H1 (cell line): ENCODE data around the gene TMEM271. TPM values are rescaled to one million over a fixed set of nuclear protein-coding genes. Genes with fewer than 3 reads are reported as not detected.

Experiments used
- CTCF ChIA-PET: fragments of 300-600 bp; sonication (Branson Sonifier 250); formaldehyde crosslinking; loops from one replicate; lab custom pipeline; 2021; ENCODE audit not compliant: partially characterized antibody; lab: Charles Lee
- POLR2A ChIA-PET: fragments of 300-600 bp; sonication (Branson Sonifier 250); formaldehyde crosslinking; loops from one replicate; lab custom pipeline; 2021; ENCODE audit warnings: inconsistent platforms; ENCODE audit not compliant: partially characterized antibody; lab: Charles Lee
- DNase-seq, 2 experiments: peaks; one replicate each; pipeline versions ENCODE4 v3.0.0 to v3.0.0-alpha.2; 2010 to 2022; ENCODE audit warnings: low spot score in 2 of 2, low read depth in 1 of 2, mixed read lengths in 1 of 2
- FAIRE-seq: peaks from 2 replicates; lab custom pipeline; 2011; peaks lifted over from hg19 to GRCh38; lab: Jason Lieb, UNC
- H2AFZ ChIP-seq: 2 replicates; pipeline ENCODE4 v1.8.1; 2012; ENCODE audit warnings: low read length, inconsistent platforms
- H2AK5ac ChIP-seq: 2 replicates; pipeline ENCODE4 v1.6.1; 2013; ENCODE audit warnings: low read depth, low read length
- H2BK120ac ChIP-seq: replicated peaks from 2 replicates; pipeline ENCODE3; 2013; ENCODE audit warnings: low read depth, low read length, inconsistent platforms
- H2BK12ac ChIP-seq: 2 replicates; pipeline ENCODE4 v1.6.1; 2013; ENCODE audit warnings: low read depth, low read length
- H2BK15ac ChIP-seq: 2 replicates; pipeline ENCODE4 v1.6.1; 2013; ENCODE audit warnings: low read length
- H2BK20ac ChIP-seq: 2 replicates; pipeline ENCODE4 v1.6.1; 2013; ENCODE audit warnings: low read length
- H2BK5ac ChIP-seq: 2 replicates; pipeline ENCODE4 v1.6.1; 2013; ENCODE audit warnings: low read depth, low read length
- H3K14ac ChIP-seq: 2 replicates; pipeline ENCODE4 v1.6.1; 2013; ENCODE audit warnings: inconsistent platforms; ENCODE audit not compliant: insufficient read length
- H3K18ac ChIP-seq: 2 replicates; pipeline ENCODE4 v1.6.1; 2013; ENCODE audit warnings: low read length; ENCODE audit errors: extremely low read depth
- H3K23ac ChIP-seq: 2 replicates; pipeline ENCODE4 v1.6.1; 2013; ENCODE audit warnings: inconsistent platforms; ENCODE audit not compliant: insufficient read length
- H3K23me2 ChIP-seq: 2 replicates; pipeline ENCODE4 v1.6.1; 2013; ENCODE audit warnings: low read depth, low read length
- H3K27ac ChIP-seq: 2 replicates; pipeline ENCODE4 v1.6.1; 2011; ENCODE audit warnings: low read depth, low read length, inconsistent platforms
- H3K27me3 ChIP-seq, 4 experiments: replicated peaks in 1 of 4; 1 replicate in 1 of 4; 2 replicates in 3 of 4; pipeline versions ENCODE4 v1.6.1 to v1.8.1; 2011 to 2013; ENCODE audit warnings: low read length in 3 of 4, mild to moderate bottlenecking in 3 of 4, inconsistent platforms in 2 of 4, mixed read lengths in 2 of 4, moderate library complexity in 1 of 4; ENCODE audit not compliant: control insufficient read depth in 3 of 4, insufficient read depth in 3 of 4; ENCODE audit errors: extremely low read depth in 1 of 4
- H3K36me3 ChIP-seq, 4 experiments: 2 replicates each; pipeline versions ENCODE4 v1.6.1 to v1.8.1; 2011 to 2013; ENCODE audit warnings: mild to moderate bottlenecking in 4 of 4, low read length in 3 of 4, moderate library complexity in 2 of 4, control low read depth in 1 of 4, inconsistent platforms in 1 of 4; ENCODE audit not compliant: insufficient read depth in 4 of 4, control insufficient read depth in 2 of 4
- H3K4ac ChIP-seq: replicated peaks from 2 replicates; pipeline ENCODE3; 2013; ENCODE audit warnings: low read length, low read depth, mixed read lengths, inconsistent platforms; ENCODE audit not compliant: insufficient read length
- H3K4me1 ChIP-seq, 4 experiments: replicated peaks in 1 of 4; 1 replicate in 1 of 4; 2 replicates in 3 of 4; pipeline versions ENCODE4 v1.6.1 to v1.8.1; 2011 to 2013; ENCODE audit warnings: low read length in 3 of 4, inconsistent platforms in 2 of 4, mixed read lengths in 1 of 4; ENCODE audit not compliant: insufficient read depth in 4 of 4, control insufficient read depth in 3 of 4
- H3K4me2 ChIP-seq, 2 experiments: 2 replicates each; pipeline versions ENCODE4 v1.6.1 to v1.8.1; 2011 to 2013; ENCODE audit warnings: low read depth in 2 of 2, low read length in 2 of 2, control low read depth in 1 of 2, inconsistent platforms in 1 of 2, mild to moderate bottlenecking in 1 of 2; ENCODE audit not compliant: insufficient read depth in 1 of 2
- H3K4me3 ChIP-seq, 4 experiments: fragments of 200-600, 300-600 bp in 1 of 4; sonication (generic), shearing (Covaris generic), sonication (Bioruptor Twin) in 1 of 4; 2 replicates each; pipeline versions ENCODE4 v1.5.1 to v1.8.1; 2011 to 2016; ENCODE audit warnings: low read length in 4 of 4, low read depth in 3 of 4, control low read depth in 2 of 4, inconsistent platforms in 2 of 4, mild to moderate bottlenecking in 2 of 4, mixed read lengths in 1 of 4, moderate library complexity in 1 of 4; ENCODE audit not compliant: insufficient read depth in 2 of 4; ENCODE audit errors: extremely low read depth in 1 of 4
- H3K56ac ChIP-seq: replicated peaks from 2 replicates; pipeline ENCODE3; 2013; ENCODE audit warnings: low read depth, mild to moderate bottlenecking, mixed read lengths, low read length, inconsistent platforms; ENCODE audit not compliant: insufficient read length
- H3K79me1 ChIP-seq: 2 replicates; pipeline ENCODE4 v1.6.1; 2013; ENCODE audit warnings: low read depth, low read length, control low read depth
- H3K79me2 ChIP-seq, 2 experiments: 2 replicates each; pipeline versions ENCODE4 v1.6.1 to v1.8.1; 2012 to 2013; ENCODE audit warnings: low read length in 2 of 2, mild to moderate bottlenecking in 2 of 2, inconsistent platforms in 1 of 2; ENCODE audit not compliant: insufficient read depth in 2 of 2, control insufficient read depth in 1 of 2
- H3K9ac ChIP-seq, 4 experiments: replicated peaks in 1 of 4; 1 replicate in 1 of 4; 2 replicates in 3 of 4; pipeline versions ENCODE4 v1.6.1 to v1.8.1; 2011 to 2013; ENCODE audit warnings: low read depth in 3 of 4, low read length in 3 of 4, control low read depth in 2 of 4, mild to moderate bottlenecking in 2 of 4, moderate library complexity in 2 of 4, inconsistent platforms in 1 of 4; ENCODE audit errors: extremely low read depth in 1 of 4
- H3K9me3 ChIP-seq, 2 experiments: 2 replicates each; pipeline versions ENCODE4 v1.6.1 to v1.8.1; 2012 to 2013; ENCODE audit warnings: mild to moderate bottlenecking in 2 of 2, moderate library complexity in 2 of 2, control low read depth in 1 of 2, inconsistent platforms in 1 of 2, low read depth in 1 of 2, low read length in 1 of 2, mixed read lengths in 1 of 2; ENCODE audit not compliant: insufficient read depth in 2 of 2
- H4K20me1 ChIP-seq, 2 experiments: replicated peaks in 1 of 2; 2 replicates each; pipeline versions ENCODE3 to v1.8.1; 2011 to 2013; ENCODE audit warnings: inconsistent platforms in 2 of 2, low read length in 2 of 2, mild to moderate bottlenecking in 1 of 2; ENCODE audit not compliant: insufficient read depth in 2 of 2, control insufficient read depth in 1 of 2
- H4K5ac ChIP-seq: 2 replicates; pipeline ENCODE4 v1.6.1; 2013; ENCODE audit warnings: low read length, low read depth, mixed read lengths, inconsistent platforms; ENCODE audit not compliant: insufficient read length
- H4K8ac ChIP-seq: 2 replicates; pipeline ENCODE4 v1.8.0; 2013; ENCODE audit warnings: mild to moderate bottlenecking, moderate library complexity, low read length, inconsistent platforms; ENCODE audit not compliant: insufficient read depth; ENCODE audit errors: extremely low read depth
- H4K91ac ChIP-seq: replicated peaks from 2 replicates; pipeline ENCODE3; 2013; ENCODE audit warnings: low read length, mixed read lengths, inconsistent platforms; ENCODE audit not compliant: insufficient read length
- BCL11A ChIP-seq, 2 experiments: IDR thresholded peaks; one replicate each; pipeline ENCODE4 v1.6.1; 2011; ENCODE audit warnings: low read depth in 2 of 2, low read length in 2 of 2, mild to moderate bottlenecking in 2 of 2
- CHD2 ChIP-seq: IDR thresholded peaks from 2 replicates; pipeline ENCODE4 v1.6.1; 2012; ENCODE audit warnings: low read length, improper control_type of control experiment
- CREB1 ChIP-seq: IDR thresholded peaks from 2 replicates; pipeline ENCODE4 v1.6.1; 2012; ENCODE audit warnings: inconsistent platforms
- CTBP2 ChIP-seq: IDR thresholded peaks from 2 replicates; pipeline ENCODE4 v1.7.0; 2011; ENCODE audit warnings: borderline replicate concordance, mild to moderate bottlenecking, moderate library complexity, mixed read lengths, low read length; ENCODE audit not compliant: insufficient read depth, insufficient read length
- GABPA ChIP-seq: IDR thresholded peaks from 2 replicates; pipeline ENCODE4 v1.6.1; 2011; ENCODE audit warnings: mild to moderate bottlenecking, low read length, moderate library complexity, borderline replicate concordance; ENCODE audit not compliant: insufficient read depth
- GTF2F1 ChIP-seq: IDR thresholded peaks from 2 replicates; pipeline ENCODE4 v1.6.1; 2012; ENCODE audit warnings: low read depth, low read length, improper control_type of control experiment, borderline replicate concordance
- HDAC6 ChIP-seq: IDR thresholded peaks from one replicate; pipeline ENCODE4 v1.7.1; 2012; ENCODE audit warnings: low read depth, mild to moderate bottlenecking, inconsistent platforms, low read length, moderate library complexity
- JUND ChIP-seq: IDR thresholded peaks from 2 replicates; pipeline ENCODE4 v1.6.1; 2011; ENCODE audit warnings: mild to moderate bottlenecking, improper control_type of control experiment, low read length
- MAX ChIP-seq: IDR thresholded peaks from 2 replicates; pipeline ENCODE4 v1.6.1; 2012; ENCODE audit warnings: inconsistent platforms
- RFX5 ChIP-seq: IDR thresholded peaks from 2 replicates; pipeline ENCODE4 v1.6.1; 2011; ENCODE audit warnings: low read depth, low read length, improper control_type of control experiment, borderline replicate concordance
- TEAD4 ChIP-seq: IDR thresholded peaks from 2 replicates; pipeline ENCODE4 v1.6.1; 2012; ENCODE audit warnings: low read depth, low read length, inconsistent platforms, mixed read lengths
- USF2 ChIP-seq: IDR thresholded peaks from 2 replicates; pipeline ENCODE4 v1.6.1; 2011; ENCODE audit warnings: low read length, improper control_type of control experiment
- ZNF274 ChIP-seq: IDR thresholded peaks from 2 replicates; pipeline ENCODE4 v1.7.0; 2012; ENCODE audit warnings: low read length, borderline replicate concordance; ENCODE audit errors: extremely low read depth
- WGBS, 2 experiments: shearing (Covaris generic) in 1 of 2; methylation state at CpG; one replicate each; pipeline versions ENCODE4 v1.1.6 to v1.1.7; 2013 to 2015; ENCODE audit warnings: low lambda C conversion rate in 2 of 2, mixed read lengths in 2 of 2, inconsistent platforms in 1 of 2, low coverage in 1 of 2, missing lambda C conversion rate in 1 of 2; ENCODE audit not compliant: insufficient replicate concordance in 2 of 2, insufficient coverage in 1 of 2, insufficient read length in 1 of 2; ENCODE audit errors: extremely low coverage in 1 of 2, missing lambda C conversion rate in 1 of 2; 5-methylcytosine and 5-hydroxymethylcytosine counted together
- polyA plus RNA-seq, 7 experiments: library from polyadenylated mRNA; depleted of rRNA in 3 of 7; stranded (reverse) in 5 of 7; unstranded in 2 of 7; fragments of >200 nt in 5 of 7; fragments of 200-250 nt in 2 of 7; gene quantifications; 1 replicate in 5 of 7; 2 replicates in 1 of 7; 4 replicates in 1 of 7; pipeline versions ENCODE4 v1.2.1 to v1.2.3, GENCODE V29; 2011 to 2013; ENCODE audit warnings: missing spikeins in 2 of 7, mixed read lengths in 2 of 7
- total RNA-seq: library from RNA; stranded (reverse); fragmentation: NEBNext Ultra II Directional; extraction: Animal tissue kit (Norgen Biotek cat#: 25700); gene quantifications from 2 replicates; pipeline ENCODE4 v1.2.1, GENCODE V29; 2021

Gene TMEM271
- total and polyA plus RNA-seq, 2 of the 8 experiments (the other 6 are each of a cell fraction or from before 2014, with no cell fraction given), result 0.08 to 0.35 TPM

- Histone ChIP-seq H2BK15ac (no peak overlapping the region), H3K4me2 (no peak overlapping the region), H2AK5ac (no peak overlapping the region), H4K5ac (no peak overlapping the region), H2AFZ (no peak overlapping the region), H3K14ac (no peak overlapping the region), H3K4ac (no peak overlapping the region), H3K23me2 (no peaks in the 10 kb centered on the region), H3K27me3 (no peaks in the 10 kb centered on the region), H3K18ac (no peak overlapping the region), H2BK5ac (no peak overlapping the region), H3K23ac (no peak overlapping the region), H4K91ac (no peak overlapping the region), H3K4me3 (no peak overlapping the region), H3K4me1 (no peaks in the 10 kb centered on the region; a peak in 1 of 7 replicates), H3K56ac (no peak overlapping the region), H3K9me3 (no peaks in the 10 kb centered on the region), H4K8ac (peak overlapping the region; percentile 18; the same call in 1 of the 2 replicates), H3K36me3 (no peaks in the 10 kb centered on the region), H3K79me2 (no peaks in the 10 kb centered on the region), H2BK120ac (no peak overlapping the region), H2BK20ac (no peak overlapping the region), H3K9ac (no peak overlapping the region), H3K27ac (no peak overlapping the region), H4K20me1 (no peaks in the 10 kb centered on the region), H3K79me1 (no peaks in the 10 kb centered on the region), H2BK12ac (no peak overlapping the region)
- ChIA-PET CTCF (interaction anchor here (0.6 to 2.9 kb wide), 5 partner anchors 12 to 694 kb away, joined by 3 to 7 read pairs (median 3); partner anchors contain the start of genes ATP5ME and MYL5), POLR2A (interaction anchor here (1.5 to 2.5 kb wide), 2 partner anchors 23 to 74 kb away, joined by 7 to 8 read pairs; partner anchors contain the start of genes ATP5ME and MYL5)
- 88% methylated on average over 6 of the region's 6 CpGs; no CpG with 5 or more reads in 1 of the 2 experiments for WGBS, 2 experiments
- no peak for FAIRE-seq
- DNase-seq, result no peak
- TF ChIP-seq CHD2, result no peak
- no peak for TF ChIP-seq BCL11A (IDR thresholded peaks at IDR 0.05; ENCODE audit: low read depth in 2 of 2, low read length in 2 of 2)
- TF ChIP-seq CTBP2, result no peak
- no peak for TF ChIP-seq GABPA
- no peak for TF ChIP-seq GTF2F1
- TF ChIP-seq RFX5, result no peak
- TF ChIP-seq JUND, result no peak
- no peak for TF ChIP-seq MAX
- TF ChIP-seq ZNF274, result no peak
- no peak for TF ChIP-seq CREB1
- TF ChIP-seq HDAC6, result no peak
- no peak for TF ChIP-seq USF2
- TF ChIP-seq TEAD4, result no peak
Observed at GRCh38 chr4:600166-600565, 24.1 kb upstream of the TMEM271 start.
